ENCODE results near the gene MCU.
"Not testable (repeated sequence)": the region's sequence is repeated elsewhere in the genome, so short reads cannot be mapped to it uniquely, and the experiment has no call there.

Gene MCU

DNA sequence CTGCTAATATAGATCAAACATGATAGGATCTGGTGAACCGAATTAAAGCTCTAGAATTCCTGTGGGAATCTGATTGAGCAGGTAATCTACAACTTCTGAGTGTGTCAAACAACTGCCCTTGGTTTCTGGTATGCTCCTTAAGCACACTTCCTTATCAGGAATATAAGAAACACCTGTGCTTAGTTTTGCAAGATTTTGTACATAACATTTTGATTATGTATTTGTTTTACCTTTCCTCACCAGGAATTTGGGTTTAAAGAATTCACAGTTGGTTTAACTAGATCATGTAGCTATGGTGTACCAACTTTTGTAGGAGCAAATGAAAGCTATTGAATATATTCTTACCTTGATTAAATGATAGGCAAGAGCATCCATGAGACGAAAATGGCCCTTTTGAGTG lies 40.6 kb downstream of the MCU start:
- DNase-seq, result no peak

DNA sequence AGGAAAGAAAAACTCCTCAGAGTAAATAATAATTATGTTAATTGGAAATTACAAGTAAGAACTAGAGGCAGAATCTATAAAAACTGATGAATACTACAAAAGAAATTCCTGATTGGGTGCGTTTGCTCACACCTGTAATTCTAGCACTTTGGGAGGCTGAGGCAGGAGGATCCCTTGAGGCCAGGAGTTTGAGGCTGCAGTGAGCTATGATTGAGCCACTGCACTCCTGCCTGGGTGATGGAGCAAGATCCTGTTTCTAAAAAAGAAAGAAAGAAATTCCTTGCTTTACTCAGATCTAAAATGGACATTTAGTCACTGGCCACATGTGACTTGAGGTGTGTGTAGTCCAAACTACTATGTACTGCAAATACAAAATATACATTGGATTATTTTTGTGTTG lies 42.0 kb downstream of the MCU start:
- DNase-seq, result no peak

- no peak for DNase-seq
Observed at GRCh38 chr10:72735288-72735936, 43.5 kb downstream of the MCU start.

GRCh38 chr10:72736176-72736827 lies 44.4 kb downstream of the MCU start:
- no peak for DNase-seq

GRCh38 chr10:72736828-72737220 lies 44.9 kb downstream of the MCU start:
- no peak for DNase-seq

GRCh38 chr10:72737357-72737756 lies 45.4 kb downstream of the MCU start:
- DNase-seq, result not testable (repeated sequence)

- DNase-seq, result peak; percentile 24
Observed at GRCh38 chr10:72738486-72738885, 46.5 kb downstream of the MCU start.

DNA sequence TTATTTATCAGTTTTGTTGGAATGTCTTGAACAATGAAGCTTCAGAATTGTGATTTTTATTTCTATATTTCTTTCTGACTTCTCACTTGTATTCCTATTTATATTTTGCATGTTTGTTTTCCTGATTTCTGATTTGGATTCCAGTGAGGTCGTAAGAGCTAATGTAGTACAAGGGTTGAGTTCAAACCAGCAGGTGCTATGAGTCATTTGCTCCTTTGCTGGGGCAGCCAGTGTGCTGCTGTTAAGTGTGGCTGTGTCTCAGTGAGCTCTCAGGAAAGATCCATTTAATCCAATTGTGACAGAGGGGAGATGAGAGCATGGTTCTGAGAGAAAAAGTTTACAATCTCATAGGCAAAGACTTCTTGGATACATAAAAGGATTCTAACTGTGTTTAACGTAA lies 48.6 kb downstream of the MCU start:
- peak; percentile 19 for DNase-seq

DNA sequence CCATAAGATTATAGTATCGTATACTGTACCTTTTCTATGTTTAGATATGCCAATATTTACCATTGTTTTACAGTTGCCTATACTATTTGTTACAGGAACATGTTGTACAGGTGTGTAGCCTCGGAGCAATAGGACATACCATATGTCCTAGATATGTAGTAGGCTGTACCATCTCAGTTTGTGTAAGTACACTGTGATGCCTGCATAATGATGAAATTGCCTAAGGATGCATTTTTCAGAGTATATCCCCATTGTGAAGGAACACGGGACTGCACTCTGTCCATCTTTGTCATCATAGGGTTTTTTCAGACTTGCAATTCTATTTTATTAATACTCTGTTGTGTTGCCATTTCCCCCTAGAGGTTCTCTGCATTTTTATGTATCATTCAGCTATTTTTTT lies 50.1 kb downstream of the MCU start:
- DNase-seq, result no peak

- no peak for DNase-seq
Observed at GRCh38 chr10:72742797-72743196, 50.9 kb downstream of the MCU start.

- no peak for DNase-seq
Observed at GRCh38 chr10:72744566-72744965, 52.6 kb downstream of the MCU start.

DNA sequence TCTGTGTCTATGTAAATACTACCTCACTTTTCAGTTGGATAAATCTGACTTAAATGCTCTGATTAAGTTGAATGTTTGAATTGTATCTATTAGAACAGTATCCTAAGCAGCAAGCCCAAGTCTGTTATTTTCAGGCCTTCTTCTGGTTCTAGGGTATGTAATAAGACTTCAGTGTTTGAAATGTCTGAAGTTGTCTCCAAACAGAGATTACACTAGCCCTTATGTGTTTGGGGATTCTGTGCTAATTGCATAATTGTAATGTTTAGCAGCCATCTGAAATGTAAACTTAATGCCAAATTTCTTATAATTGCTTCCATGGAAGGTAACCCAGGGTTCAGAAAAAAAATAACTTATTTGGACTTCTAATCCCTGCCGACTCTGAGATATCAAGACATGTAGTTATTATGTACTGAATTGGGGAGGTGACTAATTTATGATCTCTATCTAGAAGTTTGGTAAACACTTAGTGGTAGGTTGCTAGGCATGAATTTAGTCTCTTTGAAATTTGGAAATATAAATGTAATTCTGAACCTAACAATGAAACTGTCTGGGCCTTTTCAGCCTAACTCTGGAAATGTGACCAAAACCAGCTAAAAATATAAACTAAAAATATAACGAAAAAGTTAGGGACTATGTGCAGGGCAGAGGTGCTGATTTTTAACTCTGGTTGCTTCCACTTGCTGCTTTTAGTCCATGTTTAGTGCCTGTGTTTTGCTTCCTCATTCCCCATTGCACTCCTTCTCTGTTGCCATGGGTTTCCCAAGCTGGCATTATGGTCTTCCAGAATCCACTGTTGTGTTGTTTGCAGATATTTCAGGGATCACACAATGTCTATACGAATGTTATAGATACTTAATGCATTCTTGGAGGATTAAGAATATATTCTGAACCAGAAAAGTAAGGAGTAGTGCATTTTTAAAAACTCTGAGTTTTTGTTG lies 54.8 kb downstream of the MCU start:
- no peak for DNase-seq

DNA sequence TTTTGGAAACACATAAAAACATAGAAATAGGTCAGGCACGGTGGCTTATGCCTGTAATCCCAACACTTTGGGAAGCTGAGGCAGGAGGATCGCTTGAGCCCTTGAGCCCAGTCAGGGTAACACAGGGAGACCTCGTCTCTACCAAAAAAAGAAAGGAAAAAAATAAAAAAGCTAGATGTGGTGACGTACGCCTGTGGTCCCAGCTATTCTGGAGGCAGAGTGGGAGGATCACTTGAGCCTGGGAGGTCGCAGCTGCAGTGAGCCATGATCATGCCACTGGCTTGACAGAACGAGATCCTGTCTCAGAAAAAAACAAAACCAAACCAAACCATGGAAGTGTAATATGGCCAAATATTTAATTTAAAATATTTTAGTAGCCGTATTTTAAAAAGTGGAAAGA lies 55.6 kb downstream of the MCU start:
- no peak for DNase-seq

DNA sequence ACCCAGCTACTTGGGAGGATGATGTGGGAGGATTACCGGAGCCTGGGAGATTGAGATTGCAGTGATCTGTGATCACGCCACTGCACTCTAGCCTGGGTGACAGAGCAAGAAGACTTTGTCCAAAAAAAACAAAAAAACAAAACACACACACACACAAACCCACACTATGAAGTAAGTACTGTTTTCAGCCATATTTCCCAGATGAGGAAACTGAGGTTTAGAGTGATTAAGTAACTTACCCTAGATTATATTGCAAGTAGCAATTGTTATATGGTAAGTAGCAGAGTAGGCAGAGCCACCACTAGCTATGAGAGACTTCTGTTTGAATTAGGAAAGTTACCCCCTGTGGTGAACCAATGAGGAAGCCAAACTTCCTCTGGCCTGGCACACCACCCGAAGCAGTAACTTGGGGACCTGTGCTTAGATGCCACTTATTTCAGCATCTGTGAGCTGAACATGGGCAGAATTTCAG lies 61.9 kb downstream of the MCU start:
- peak; percentile 83 for DNase-seq

- no peak for DNase-seq
Observed at GRCh38 chr10:72754275-72755032, 62.5 kb downstream of the MCU start.

- DNase-seq, result no peak
Observed at GRCh38 chr10:72756674-72757385, 64.9 kb downstream of the MCU start.

DNA sequence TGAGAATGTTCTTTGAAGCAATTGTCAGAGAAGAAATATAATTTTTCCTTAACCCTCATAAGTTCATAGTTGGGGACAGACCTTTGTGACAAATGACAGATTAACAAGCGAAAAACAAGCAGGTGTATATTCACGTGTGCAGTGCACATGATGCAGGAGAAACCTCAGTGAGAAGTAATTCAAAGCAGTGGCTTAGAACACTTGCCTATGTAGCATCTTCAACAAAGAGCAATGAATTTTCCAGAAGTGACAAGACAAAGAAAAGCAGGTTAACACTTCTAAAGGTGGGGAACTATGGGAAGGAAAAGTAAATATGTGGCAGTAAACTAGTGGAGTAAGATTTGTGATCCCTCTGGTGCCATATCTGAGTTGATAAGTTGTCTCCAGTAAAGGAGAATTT lies 65.8 kb downstream of the MCU start:
- no peak for DNase-seq

DNA sequence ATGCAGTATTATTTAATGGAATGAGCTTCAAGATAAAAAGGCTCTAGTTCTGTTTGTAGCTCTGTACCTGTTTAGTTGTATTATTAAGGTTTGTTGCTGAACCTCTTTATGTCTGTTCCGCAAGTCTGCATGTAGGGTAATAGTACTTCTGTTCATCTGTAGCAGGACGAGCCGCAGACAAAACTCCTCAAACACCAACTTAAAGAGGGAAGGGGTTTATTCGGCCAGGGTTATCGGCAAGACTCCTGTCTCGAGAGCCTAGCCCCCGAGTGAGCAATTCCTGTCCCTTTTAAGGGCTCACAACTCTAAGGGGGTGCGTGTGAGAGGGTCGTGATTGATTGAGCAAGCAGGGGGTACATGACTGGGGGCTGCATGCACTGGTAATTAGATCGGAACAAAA lies 67.0 kb downstream of the MCU start:
- DNase-seq, result not testable (repeated sequence)

DNA sequence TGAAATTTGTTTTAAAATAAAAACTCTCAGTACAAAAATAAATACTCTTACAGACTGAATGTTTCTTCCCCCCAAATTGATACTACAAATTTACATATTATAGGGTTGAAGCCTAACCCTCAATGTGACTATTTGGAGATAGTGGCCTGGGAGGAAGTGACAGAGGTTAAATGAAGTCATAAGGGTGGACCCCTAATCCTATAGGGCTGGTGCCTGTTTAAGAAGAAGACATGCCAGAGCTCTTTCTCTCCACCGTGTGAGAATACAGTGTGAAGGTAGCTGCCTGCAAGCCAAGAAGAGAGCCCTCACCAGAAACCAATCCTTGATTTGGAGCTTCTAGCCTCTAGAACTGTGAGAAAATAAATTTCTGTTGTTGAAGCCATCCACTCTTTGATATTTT lies 67.6 kb downstream of the MCU start:
- DNase-seq, result peak; percentile 80

DNA sequence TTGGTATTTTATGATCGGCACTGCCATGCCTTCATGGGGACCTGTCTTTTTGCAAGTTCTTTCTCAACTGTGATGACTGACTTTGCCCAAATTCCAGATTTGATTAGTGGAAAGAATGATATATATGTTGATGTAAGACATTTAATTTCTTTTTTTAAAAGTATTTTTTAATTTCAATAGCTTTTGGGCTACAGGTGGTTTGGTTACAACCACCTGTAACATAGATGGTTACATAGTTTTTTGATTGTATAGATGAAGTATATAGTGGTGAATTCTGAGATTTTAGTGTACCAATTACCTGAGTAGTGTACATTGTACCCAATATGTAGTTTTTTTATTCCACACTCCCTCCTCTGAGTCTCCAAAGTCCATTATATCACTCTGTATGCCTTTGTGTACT lies 69.6 kb downstream of the MCU start:
- no peak for DNase-seq

DNA sequence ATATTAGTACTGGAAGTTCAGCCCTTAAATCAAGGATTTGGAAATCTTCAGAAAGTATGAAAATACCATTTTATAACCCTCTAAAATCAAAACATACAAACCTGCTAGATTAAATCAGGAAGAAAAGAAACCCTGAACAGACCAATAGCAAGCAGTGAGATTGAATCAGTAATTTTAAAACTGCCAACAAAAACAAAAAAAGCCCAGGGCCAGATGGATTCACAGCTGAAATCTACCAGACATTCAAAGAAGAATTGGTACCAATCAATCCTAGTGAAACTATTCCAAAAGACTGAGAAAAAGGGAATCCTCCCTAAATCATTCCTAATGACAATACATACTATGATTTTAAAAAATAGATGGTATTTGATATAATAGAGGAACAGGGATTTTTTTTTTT lies 70.1 kb downstream of the MCU start:
- no peak for DNase-seq

DNA sequence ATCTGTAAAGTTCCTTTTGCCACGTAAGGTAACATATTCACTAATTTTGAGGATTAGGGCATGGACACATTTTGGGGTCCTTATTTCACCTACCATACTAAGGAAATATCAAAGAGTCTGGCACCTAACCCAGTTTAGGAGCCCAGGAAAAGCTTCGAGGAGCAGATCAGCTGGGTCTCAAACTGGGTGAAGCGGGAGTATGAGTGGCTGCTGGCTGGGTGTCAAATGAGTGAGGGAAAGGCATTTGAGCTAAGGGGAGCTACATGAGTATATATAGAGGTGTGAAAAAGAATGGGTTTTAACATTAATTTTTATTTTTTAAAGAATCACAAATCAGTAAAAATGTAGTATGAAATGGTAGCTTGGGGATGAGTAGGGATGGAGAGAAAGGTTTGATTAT lies 71.3 kb downstream of the MCU start:
- DNase-seq, result no peak
